C4-2B (cell line): ENCODE results near the gene IL22RA2.
A peak's percentile ranks its signal among the peaks of the same experiment; 100 is the strongest.

Source experiments
- H3K27ac ChIP-seq: fragments of 450-650 bp; 2 replicates; pipeline ENCODE4 v1.5.1; 2017
- CTCF ChIP-seq: fragments of 450-650 bp; conservative IDR thresholded peaks from 2 replicates; pipeline ENCODE4 v1.5.1; 2017; ENCODE audit warnings: mild to moderate bottlenecking
- ZFX ChIP-seq: fragments of 450-650 bp; IDR thresholded peaks from 2 replicates; pipeline ENCODE4 v1.6.1; 2017

The IL22RA2 gene

DNA sequence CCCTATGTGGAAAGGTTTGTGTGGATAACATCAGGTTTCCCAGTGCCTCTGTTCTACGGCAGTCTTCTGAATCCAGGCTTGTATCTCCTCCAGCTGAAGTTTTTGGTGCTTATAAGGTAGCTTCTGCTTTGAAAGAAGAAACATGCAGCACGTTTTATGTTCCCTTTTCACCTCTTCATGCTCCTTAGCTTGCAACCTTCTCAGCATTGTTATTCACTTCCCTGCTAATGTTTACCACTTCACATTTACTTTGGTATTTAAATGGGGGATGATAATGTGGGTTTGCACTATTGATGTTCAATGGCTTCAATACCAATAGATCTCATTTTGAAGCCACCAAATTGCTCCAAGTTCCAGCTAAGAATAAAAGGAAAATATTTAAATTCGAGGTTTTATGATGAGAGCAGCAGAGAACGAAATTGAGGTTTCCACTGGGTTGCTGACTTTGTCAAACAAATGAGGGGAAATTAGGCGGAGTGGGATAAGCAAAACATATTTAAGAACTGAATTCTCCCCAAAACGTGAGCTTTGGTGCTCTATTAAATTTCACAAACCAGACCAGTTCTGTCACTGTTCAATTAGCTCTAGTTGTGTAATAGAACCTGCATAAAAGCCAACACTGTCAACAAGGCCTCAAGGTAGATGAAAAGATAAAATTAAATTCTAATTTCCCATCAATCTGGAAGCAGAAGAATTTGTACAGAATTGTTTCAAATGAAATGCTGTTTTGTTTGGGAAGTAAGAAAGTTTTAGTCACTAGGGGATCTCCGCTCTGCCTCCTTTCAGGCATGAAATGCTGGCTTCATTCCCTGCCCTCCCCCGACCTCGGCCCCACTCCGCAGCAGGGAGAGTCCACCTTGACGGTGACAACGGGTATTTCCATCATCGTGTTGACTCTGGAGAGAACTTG lies 1.4 kb downstream of the IL22RA2 start:
- no peak for TF ChIP-seq CTCF
- no peak for TF ChIP-seq ZFX
- H3K27ac ChIP-seq: no peak overlapping the region

- H3K27ac ChIP-seq: no peak overlapping the region
- TF ChIP-seq ZFX (no peak), CTCF (no peak)
These were observed 2.4 kb downstream of the IL22RA2 start for GRCh38 chr6:137171053-137171374.

DNA sequence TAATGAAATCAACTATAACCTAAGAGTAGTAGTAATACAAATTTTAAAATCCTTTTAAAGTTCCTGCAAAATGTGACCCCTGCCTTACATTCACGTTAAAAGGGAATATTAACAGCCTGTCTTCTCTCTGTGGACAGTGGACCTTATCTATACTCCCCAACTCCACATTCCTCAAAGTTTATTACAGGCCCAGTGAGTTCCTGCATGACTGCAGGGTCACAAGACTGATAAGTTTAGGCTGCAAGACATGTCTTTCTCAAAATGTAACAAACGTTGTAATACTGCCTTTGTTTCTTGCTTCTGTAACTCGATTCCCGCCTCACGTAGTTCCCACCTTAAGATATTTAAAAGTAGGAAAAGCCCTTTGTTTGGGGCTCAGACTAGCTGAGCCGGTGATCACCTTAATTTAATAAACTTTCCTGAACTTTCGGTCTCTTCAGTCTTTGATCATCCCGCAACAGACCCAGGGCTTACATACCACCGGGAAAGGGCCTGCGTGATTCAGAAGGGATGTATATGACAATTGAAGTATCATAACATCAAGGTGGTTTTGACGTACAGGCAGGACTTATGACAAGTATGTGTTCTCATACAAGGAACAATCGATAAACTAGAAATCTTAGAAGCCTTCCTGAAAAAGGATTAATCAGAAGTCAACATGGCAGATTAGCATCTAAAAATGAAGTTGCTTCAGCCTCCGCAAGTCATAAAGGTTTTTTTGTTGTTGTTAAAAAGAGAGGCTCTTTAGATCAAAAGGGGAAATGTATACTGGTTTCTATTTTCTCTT lies 3.0 kb downstream of the IL22RA2 start:
- TF ChIP-seq ZFX (no peak), CTCF (no peak)
- H3K27ac ChIP-seq: no peak overlapping the region

GRCh38 chr6:137167702-137168377 lies 5.6 kb downstream of the IL22RA2 start:
- TF ChIP-seq ZFX (no peak), CTCF (no peak)
- no peak overlapping the region for H3K27ac ChIP-seq

DNA sequence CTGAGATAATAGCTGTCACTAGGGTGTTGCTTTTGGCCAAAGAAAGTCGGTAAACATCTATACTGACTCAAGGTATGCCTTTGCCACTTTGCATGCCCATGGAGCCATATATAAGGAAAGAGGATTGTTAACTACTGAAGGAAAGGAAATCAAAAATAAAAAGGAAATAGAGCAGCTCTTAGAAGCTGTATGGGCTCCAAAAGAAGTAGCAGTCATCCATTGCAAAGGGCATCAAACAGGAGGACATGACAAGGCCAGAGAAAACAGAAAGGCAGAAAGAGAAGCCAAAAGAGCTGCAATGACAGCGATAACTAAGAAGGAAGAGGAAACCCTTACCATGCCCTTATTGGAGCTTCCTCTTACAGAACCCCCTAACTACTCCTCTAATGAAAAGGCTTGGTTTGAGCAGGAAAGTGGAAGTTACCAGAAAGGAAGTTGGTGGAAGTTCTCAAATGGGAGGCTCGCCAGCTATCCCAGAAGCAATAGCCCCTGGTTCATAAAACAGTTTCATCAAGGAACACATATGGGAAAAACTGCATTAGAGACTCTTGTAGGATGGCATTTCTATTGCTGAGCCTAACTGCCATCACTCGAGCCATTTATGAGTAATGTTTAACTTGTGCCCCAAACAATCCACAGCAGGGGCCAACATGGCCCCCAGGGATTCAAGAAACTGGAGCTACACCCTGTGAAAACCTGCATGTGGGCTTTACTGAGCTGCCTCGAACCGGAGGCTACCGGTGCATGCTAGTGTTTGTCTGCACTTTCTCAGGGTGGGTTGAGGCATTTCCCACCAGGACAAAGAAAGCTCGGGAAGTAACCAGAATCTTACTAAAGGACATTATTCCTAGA lies 7.0 kb downstream of the IL22RA2 start:
- TF ChIP-seq ZFX (no peak), CTCF (peak; percentile 51)

GRCh38 chr6:137165375-137166246 lies 7.8 kb downstream of the IL22RA2 start:
- H3K27ac ChIP-seq: no peak overlapping the region
- TF ChIP-seq ZFX (no peak), CTCF (peak; percentile 79)

More for the DNA sequence above, 7.0 kb downstream of the IL22RA2 start:
- no peak overlapping the region for H3K27ac ChIP-seq
